ENCODE measurements around the gene RBKS.

- TF ChIP-seq, protein P1, sequence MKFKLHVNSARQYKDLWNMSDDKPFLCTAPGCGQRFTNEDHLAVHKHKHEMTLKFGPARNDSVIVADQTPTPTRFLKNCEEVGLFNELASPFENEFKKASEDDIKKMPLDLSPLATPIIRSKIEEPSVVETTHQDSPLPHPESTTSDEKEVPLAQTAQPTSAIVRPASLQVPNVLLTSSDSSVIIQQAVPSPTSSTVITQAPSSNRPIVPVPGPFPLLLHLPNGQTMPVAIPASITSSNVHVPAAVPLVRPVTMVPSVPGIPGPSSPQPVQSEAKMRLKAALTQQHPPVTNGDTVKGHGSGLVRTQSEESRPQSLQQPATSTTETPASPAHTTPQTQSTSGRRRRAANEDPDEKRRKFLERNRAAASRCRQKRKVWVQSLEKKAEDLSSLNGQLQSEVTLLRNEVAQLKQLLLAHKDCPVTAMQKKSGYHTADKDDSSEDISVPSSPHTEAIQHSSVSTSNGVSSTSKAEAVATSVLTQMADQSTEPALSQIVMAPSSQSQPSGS (IDR thresholded peaks at IDR 0.05; ENCODE audit: low read length) = no peak
- no peak for TF ChIP-seq HDAC2 (IDR thresholded peaks at IDR 0.05; ENCODE audit: borderline replicate concordance in 1 of 2, low read depth in 2 of 2, low read length in 2 of 2)
- TF ChIP-seq, protein P2, sequence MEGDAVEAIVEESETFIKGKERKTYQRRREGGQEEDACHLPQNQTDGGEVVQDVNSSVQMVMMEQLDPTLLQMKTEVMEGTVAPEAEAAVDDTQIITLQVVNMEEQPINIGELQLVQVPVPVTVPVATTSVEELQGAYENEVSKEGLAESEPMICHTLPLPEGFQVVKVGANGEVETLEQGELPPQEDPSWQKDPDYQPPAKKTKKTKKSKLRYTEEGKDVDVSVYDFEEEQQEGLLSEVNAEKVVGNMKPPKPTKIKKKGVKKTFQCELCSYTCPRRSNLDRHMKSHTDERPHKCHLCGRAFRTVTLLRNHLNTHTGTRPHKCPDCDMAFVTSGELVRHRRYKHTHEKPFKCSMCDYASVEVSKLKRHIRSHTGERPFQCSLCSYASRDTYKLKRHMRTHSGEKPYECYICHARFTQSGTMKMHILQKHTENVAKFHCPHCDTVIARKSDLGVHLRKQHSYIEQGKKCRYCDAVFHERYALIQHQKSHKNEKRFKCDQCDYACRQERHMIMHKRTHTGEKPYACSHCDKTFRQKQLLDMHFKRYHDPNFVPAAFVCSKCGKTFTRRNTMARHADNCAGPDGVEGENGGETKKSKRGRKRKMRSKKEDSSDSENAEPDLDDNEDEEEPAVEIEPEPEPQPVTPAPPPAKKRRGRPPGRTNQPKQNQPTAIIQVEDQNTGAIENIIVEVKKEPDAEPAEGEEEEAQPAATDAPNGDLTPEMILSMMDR (IDR thresholded peaks at IDR 0.05; ENCODE audit: control extremely low read depth in 1 of 3, insufficient read depth in 1 of 3, low read depth in 1 of 3, low read length in 3 of 3) = no peak
- no peak for TF ChIP-seq SIX5 (IDR thresholded peaks at IDR 0.05; ENCODE audit: low read depth, low read length)
- no peak for TF ChIP-seq POLR2AphosphoS5 (IDR thresholded peaks at IDR 0.05; ENCODE audit: low read depth, low read length)
- no peak for TF ChIP-seq POLR2A (IDR thresholded peaks at IDR 0.05; ENCODE audit: control extremely low read depth in 1 of 2, low read depth in 2 of 2, low read length in 2 of 2)
- no peak for TF ChIP-seq EP300 (IDR thresholded peaks at IDR 0.05; ENCODE audit: borderline replicate concordance in 1 of 2, low read depth in 2 of 2, low read length in 2 of 2)
- no peak for TF ChIP-seq YY1 (IDR thresholded peaks at IDR 0.05; ENCODE audit: low read depth, low read length)
- TF ChIP-seq GABPA (IDR thresholded peaks at IDR 0.05; ENCODE audit: borderline replicate concordance, insufficient read depth, low read length) = no peak
- TF ChIP-seq, protein P3, sequence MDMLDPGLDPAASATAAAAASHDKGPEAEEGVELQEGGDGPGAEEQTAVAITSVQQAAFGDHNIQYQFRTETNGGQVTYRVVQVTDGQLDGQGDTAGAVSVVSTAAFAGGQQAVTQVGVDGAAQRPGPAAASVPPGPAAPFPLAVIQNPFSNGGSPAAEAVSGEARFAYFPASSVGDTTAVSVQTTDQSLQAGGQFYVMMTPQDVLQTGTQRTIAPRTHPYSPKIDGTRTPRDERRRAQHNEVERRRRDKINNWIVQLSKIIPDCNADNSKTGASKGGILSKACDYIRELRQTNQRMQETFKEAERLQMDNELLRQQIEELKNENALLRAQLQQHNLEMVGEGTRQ (IDR thresholded peaks at IDR 0.05; ENCODE audit: low read length) = no peak
Observed at GRCh38 chr2:27830656-27831055, 59.5 kb downstream of the RBKS start.

Data from H1 (cell line).